Measurements from ENCODE around the gene HRCT1.
"Not testable (repeated sequence)": the region's sequence is repeated elsewhere in the genome, so short reads cannot be mapped to it uniquely, and the experiment has no call there.

The HRCT1 gene

GRCh38 chr9:35905912-35906679 lies at the start of gene HRCT1:
HRCT1 (plus strand) TSS chr9:35906202; CDS start chr9:35906288, 86 bp downstream.
- DNase-seq (ENCODE audit: low spot score) = peak; percentile 91

- no peak for DNase-seq (ENCODE audit: low spot score)
Measured at GRCh38 chr9:35856206-35856605, 49.8 kb upstream of the HRCT1 start.

GRCh38 chr9:35856882-35857281 lies 49.1 kb upstream of the HRCT1 start:
- no peak for DNase-seq (ENCODE audit: low spot score)

GRCh38 chr9:35858458-35858857 lies 47.5 kb upstream of the HRCT1 start:
- no peak for DNase-seq (ENCODE audit: low spot score)

GRCh38 chr9:35859310-35859989 lies 46.6 kb upstream of the HRCT1 start:
- no peak for DNase-seq (ENCODE audit: low spot score)

GRCh38 chr9:35859990-35860339 lies 46.0 kb upstream of the HRCT1 start:
- DNase-seq (ENCODE audit: low spot score) = no peak

- DNase-seq (ENCODE audit: low spot score) = no peak
Measured at GRCh38 chr9:35861161-35861897, 44.7 kb upstream of the HRCT1 start.

GRCh38 chr9:35862328-35862727 lies 43.7 kb upstream of the HRCT1 start:
- DNase-seq (ENCODE audit: low spot score) = no peak

- DNase-seq (ENCODE audit: low spot score) = no peak
Measured at GRCh38 chr9:35863583-35863982, 42.4 kb upstream of the HRCT1 start.

- DNase-seq (ENCODE audit: low spot score) = no peak
Measured at GRCh38 chr9:35864695-35865255, 41.2 kb upstream of the HRCT1 start.

GRCh38 chr9:35867538-35867937 lies 38.5 kb upstream of the HRCT1 start:
- no peak for DNase-seq (ENCODE audit: low spot score)

- no peak for DNase-seq (ENCODE audit: low spot score)
Measured at GRCh38 chr9:35868933-35869332, 37.1 kb upstream of the HRCT1 start.

- no peak for DNase-seq (ENCODE audit: low spot score)
Measured at GRCh38 chr9:35869621-35870216, 36.3 kb upstream of the HRCT1 start.

- DNase-seq (ENCODE audit: low spot score) = no peak
Measured at GRCh38 chr9:35870351-35870923, 35.6 kb upstream of the HRCT1 start, which contains the start of gene OR13J1. OR13J1 (minus strand) TSS chr9:35870401; CDS start chr9:35870401, 0 bp downstream.

GRCh38 chr9:35871545-35871944 lies 34.5 kb upstream of the HRCT1 start:
- no peak for DNase-seq (ENCODE audit: low spot score)

GRCh38 chr9:35872505-35872904 lies 33.5 kb upstream of the HRCT1 start:
- DNase-seq (ENCODE audit: low spot score) = no peak

GRCh38 chr9:35882263-35882848 lies 23.6 kb upstream of the HRCT1 start:
- peak; percentile 82 for DNase-seq (ENCODE audit: low spot score)

GRCh38 chr9:35882996-35883395 lies 23.0 kb upstream of the HRCT1 start:
- DNase-seq (ENCODE audit: low spot score) = peak; percentile 65

- DNase-seq (ENCODE audit: low spot score) = not testable (repeated sequence)
Measured at GRCh38 chr9:35884908-35885307, 21.1 kb upstream of the HRCT1 start.

GRCh38 chr9:35891646-35892045 lies 14.4 kb upstream of the HRCT1 start:
- DNase-seq (ENCODE audit: low spot score) = peak; percentile 48

- DNase-seq (ENCODE audit: low spot score) = no peak
Measured at GRCh38 chr9:35892051-35892450, 14.0 kb upstream of the HRCT1 start.
